ENCODE measurements around the gene USP15. TPM values are rescaled to one million over a fixed set of nuclear protein-coding genes. Genes with fewer than 3 reads are reported as not detected.

Gene USP15
- total RNA-seq, 4 donors from 2014 or later: 71.1 to 335 (median 97.0) TPM

GRCh38 chr12:62279961-62280360 lies 19.8 kb downstream of the USP15 start:
- in situ Hi-C loops (cut with MboI; ENCODE audit: low pct_ligation_motif_present in 1 of 4, low pct_unique_long_range_greater_than_20kb in 1 of 4, low sequenced_read_pairs in 3 of 4) (no loop called here), intact Hi-C loops (cut with DNase I; ENCODE audit: low total_unique reads) (no loop called here)

GRCh38 chr12:62282057-62282774 lies 22.0 kb downstream of the USP15 start:
- 70% methylated on average over 2 of the region's 2 CpGs; no CpG with 5 or more reads in 1 of the 2 donors for WGBS, 2 donors (ENCODE audit: low coverage in 1 of 2)
- H3K4me1 ChIP-seq: peaks cover 0 to 29% (median 6%) of the 10 kb centered on the region in 4 donors
- H3K27me3 ChIP-seq: no peaks in the 10 kb centered on the region
- DNase-seq: no peak
- no peaks in the 10 kb centered on the region for H3K9me3 ChIP-seq
- no peaks in the 10 kb centered on the region for H3K36me3 ChIP-seq
- H3K27ac ChIP-seq: no peak overlapping the region
- intact Hi-C loops (cut with DNase I; ENCODE audit: low total_unique reads): no loop called here
- in situ Hi-C loops (cut with MboI; ENCODE audit: low pct_ligation_motif_present in 1 of 4, low pct_unique_long_range_greater_than_20kb in 1 of 4, low sequenced_read_pairs in 3 of 4): no loop called here
- no peak for TF ChIP-seq POLR2AphosphoS5 (IDR thresholded peaks at IDR 0.05)
- no peak for TF ChIP-seq EP300 (IDR thresholded peaks at IDR 0.05; ENCODE audit: low read depth)
- no peak overlapping the region for H3K4me3 ChIP-seq

More at GRCh38 chr12:62279961-62280360, 19.8 kb downstream of the USP15 start:
- H3K27ac ChIP-seq: no peak overlapping the region
- TF ChIP-seq EP300 (IDR thresholded peaks at IDR 0.05; ENCODE audit: low read depth): no peak
- no peak overlapping the region for H3K4me3 ChIP-seq
- no peaks in the 10 kb centered on the region for H3K36me3 ChIP-seq
- no peaks in the 10 kb centered on the region for H3K27me3 ChIP-seq
- H3K9me3 ChIP-seq: no peaks in the 10 kb centered on the region
- peaks cover 0 to 46% (median 19%) of the 10 kb centered on the region in 4 donors for H3K4me1 ChIP-seq
- DNase-seq: no peak

- TF ChIP-seq CTCF (IDR thresholded peaks at IDR 0.05) (no peak), POLR2AphosphoS5 (IDR thresholded peaks at IDR 0.05) (no peak), EP300 (IDR thresholded peaks at IDR 0.05; ENCODE audit: low read depth) (no peak), POLR2A (IDR thresholded peaks at IDR 0.05) (no peak)
- peaks cover 0 to under 1% of the 10 kb centered on the region in 2 donors for H3K9me3 ChIP-seq
- H3K36me3 ChIP-seq: no peaks in the 10 kb centered on the region
- in situ Hi-C loops (cut with MboI; ENCODE audit: low pct_ligation_motif_present in 1 of 4, low pct_unique_long_range_greater_than_20kb in 1 of 4, low sequenced_read_pairs in 3 of 4): no loop called here
- no peak overlapping the region for H3K4me3 ChIP-seq
- no peak overlapping the region for H3K27ac ChIP-seq
- DNase-seq: no peak
- H3K4me1 ChIP-seq: peaks cover 0 to 26% (median 5%) of the 10 kb centered on the region in 4 donors
- intact Hi-C loops (cut with DNase I; ENCODE audit: low total_unique reads): no loop called here
- H3K27me3 ChIP-seq: no peaks in the 10 kb centered on the region
Observed at GRCh38 chr12:62284749-62285148, 24.5 kb downstream of the USP15 start.

- H3K4me1 ChIP-seq: peaks cover 0 to 26% (median 5%) of the 10 kb centered on the region in 4 donors
- in situ Hi-C loops (cut with MboI; ENCODE audit: low pct_ligation_motif_present in 1 of 4, low pct_unique_long_range_greater_than_20kb in 1 of 4, low sequenced_read_pairs in 3 of 4): no loop called here
- TF ChIP-seq CTCF (IDR thresholded peaks at IDR 0.05) (no peak), EP300 (IDR thresholded peaks at IDR 0.05; ENCODE audit: low read depth) (no peak), POLR2A (IDR thresholded peaks at IDR 0.05) (no peak), POLR2AphosphoS5 (IDR thresholded peaks at IDR 0.05) (no peak)
Observed at GRCh38 chr12:62285284-62285683, 25.1 kb downstream of the USP15 start.

GRCh38 chr12:62288328-62288727 lies 28.1 kb downstream of the USP15 start:
- TF ChIP-seq POLR2A (IDR thresholded peaks at IDR 0.05) (no peak), POLR2AphosphoS5 (IDR thresholded peaks at IDR 0.05) (no peak), EP300 (IDR thresholded peaks at IDR 0.05; ENCODE audit: low read depth) (no peak), CTCF (IDR thresholded peaks at IDR 0.05) (no peak)
- intact Hi-C loops (cut with DNase I; ENCODE audit: low total_unique reads) (no loop called here), in situ Hi-C loops (cut with MboI; ENCODE audit: low pct_ligation_motif_present in 1 of 4, low pct_unique_long_range_greater_than_20kb in 1 of 4, low sequenced_read_pairs in 3 of 4) (no loop called here)
- Histone ChIP-seq H3K4me3 (no peak overlapping the region), H3K4me1 (peaks cover 0 to 14% (median 5%) of the 10 kb centered on the region in 4 donors), H3K27ac (no peak overlapping the region), H3K27me3 (no peaks in the 10 kb centered on the region), H3K36me3 (no peaks in the 10 kb centered on the region), H3K9me3 (peaks cover 9 to 13% of the 10 kb centered on the region in 2 donors)
- 87 to 96% methylated on average over 5 of the region's 5 CpGs for WGBS, 2 donors (ENCODE audit: low coverage in 1 of 2)
- no peak for DNase-seq

More at GRCh38 chr12:62285284-62285683, 25.1 kb downstream of the USP15 start:
- Histone ChIP-seq H3K27me3 (no peaks in the 10 kb centered on the region), H3K36me3 (no peaks in the 10 kb centered on the region), H3K4me3 (no peak overlapping the region), H3K27ac (no peak overlapping the region), H3K9me3 (peaks cover 4 to 5% of the 10 kb centered on the region in 2 donors)
- intact Hi-C loops (cut with DNase I; ENCODE audit: low total_unique reads): no loop called here
- 96 to 100% methylated on average over 1 of the region's 1 CpG for WGBS, 2 donors (ENCODE audit: low coverage in 1 of 2)
- DNase-seq: no peak

Measured in transverse colon (tissue), 4 donors.